ENCODE data around the gene MCRIP1.
A peak's percentile ranks its signal among the peaks of the same experiment; 100 is the strongest.

Gene MCRIP1

DNA sequence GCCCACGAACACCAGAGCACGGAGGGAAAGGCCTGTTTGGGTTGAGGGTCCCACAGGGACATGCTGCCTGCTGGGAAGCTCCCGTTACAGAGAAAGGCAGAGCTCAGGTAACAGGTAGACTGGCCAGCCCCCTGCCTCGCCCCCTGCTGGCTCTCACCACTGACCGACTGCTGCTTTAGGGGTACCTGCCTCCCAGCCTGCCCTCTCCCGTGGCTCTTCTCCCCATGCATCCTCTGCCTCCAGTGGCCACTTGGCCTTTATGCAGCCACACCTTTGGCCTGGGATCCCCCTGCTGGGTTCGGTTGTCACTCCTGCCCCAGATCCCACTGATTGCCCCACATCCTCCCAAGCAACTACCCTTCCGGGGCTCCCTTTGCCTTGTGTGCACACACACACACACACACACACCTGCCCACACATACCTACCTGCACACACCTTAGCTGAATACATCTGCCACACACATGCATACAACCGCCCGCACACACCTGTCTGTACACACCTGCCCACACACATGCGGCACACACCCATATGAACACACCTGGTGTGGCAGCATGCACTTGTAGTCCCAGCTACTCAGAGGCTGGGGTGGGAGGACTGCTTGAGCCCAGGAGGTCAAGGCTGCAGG, 7.1 kb downstream of the MCRIP1 start:
- Histone ChIP-seq H3K9me3 (ENCODE audit: severe bottlenecking) (no peaks in the 10 kb centered on the region), H3K27me3 (ENCODE audit: insufficient read depth, low read depth, severe bottlenecking) (no peaks in the 10 kb centered on the region), H3K27ac (no peak overlapping the region), H3K36me3 (peaks cover 23% of the 10 kb centered on the region), H3K4me3 (ENCODE audit: low read depth, low read length) (no peak overlapping the region)
- peak; percentile 56 for DNase-seq
- peak; percentile 75 for TF ChIP-seq CTCF (IDR thresholded peaks at IDR 0.05; ENCODE audit: low read depth, low read length)

DNA sequence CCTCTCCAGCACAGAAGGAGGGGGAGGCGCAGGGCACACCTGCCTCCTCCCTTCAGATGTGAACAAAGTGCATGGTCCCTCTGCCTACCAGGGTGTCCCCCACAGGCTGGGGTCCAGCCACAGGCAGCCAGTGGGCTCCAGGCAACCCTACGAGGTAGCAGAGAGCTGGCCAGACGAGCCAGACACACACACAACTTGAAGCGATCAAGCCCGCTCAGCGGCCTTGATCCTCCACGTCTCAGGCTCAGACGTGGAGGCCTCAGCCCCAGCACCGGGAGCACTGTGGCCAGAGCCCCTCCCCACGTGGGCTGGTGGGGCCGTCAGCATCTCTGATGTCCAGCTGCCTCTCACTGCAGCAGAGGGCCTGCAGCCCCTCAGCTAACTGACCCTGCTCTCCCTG, 8.5 kb downstream of the MCRIP1 start:
- Histone ChIP-seq H3K27me3 (ENCODE audit: insufficient read depth, low read depth, severe bottlenecking) (no peaks in the 10 kb centered on the region), H3K36me3 (peaks cover 18% of the 10 kb centered on the region), H3K9me3 (ENCODE audit: severe bottlenecking) (no peaks in the 10 kb centered on the region), H3K27ac (no peak overlapping the region; the same call in 1 of the 2 replicates), H3K4me3 (ENCODE audit: low read depth, low read length) (no peak overlapping the region)
- TF ChIP-seq CTCF (IDR thresholded peaks at IDR 0.05; ENCODE audit: low read depth, low read length) = no peak
- no peak for DNase-seq

DNA sequence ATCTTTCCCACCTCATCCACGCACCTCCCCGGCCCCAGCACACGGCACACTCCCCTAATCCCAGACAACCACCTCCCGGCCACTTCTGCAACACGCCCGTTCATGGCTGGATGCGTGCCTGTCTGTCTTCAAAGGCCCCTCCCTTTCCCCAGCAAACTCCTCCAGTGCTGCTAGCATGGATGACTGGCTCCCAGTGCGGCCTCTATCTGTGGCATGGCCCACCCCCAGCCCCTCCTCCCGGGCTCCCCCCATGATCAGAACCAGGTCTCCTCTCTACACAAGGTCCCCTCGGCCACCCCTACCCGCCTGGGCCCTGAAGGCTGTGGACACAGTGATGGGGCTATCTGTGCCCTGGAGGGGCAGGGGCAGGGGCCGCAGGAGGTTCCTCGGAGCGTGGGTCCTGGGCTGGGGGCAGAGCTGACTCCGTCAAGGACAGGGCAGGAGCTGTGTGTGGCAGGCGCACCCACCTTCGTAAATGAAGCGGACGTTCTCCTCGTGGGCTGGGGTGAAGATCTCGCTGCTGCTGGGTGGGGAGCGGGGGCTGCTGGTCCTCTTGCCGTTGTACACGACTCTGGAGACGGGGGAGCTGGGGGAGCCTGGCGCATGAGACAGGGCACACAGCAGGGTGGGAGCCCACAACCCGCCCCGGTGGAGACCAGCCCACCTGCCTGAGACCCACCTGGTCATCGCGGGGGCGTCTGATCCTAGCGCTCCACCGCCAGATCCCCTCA, 9.1 kb downstream of the MCRIP1 start:
- no peaks in the 10 kb centered on the region for H3K27me3 ChIP-seq (ENCODE audit: insufficient read depth, low read depth, severe bottlenecking)
- no peaks in the 10 kb centered on the region for H3K9me3 ChIP-seq (ENCODE audit: severe bottlenecking)
- peak; percentile 68 for DNase-seq
- peaks cover 18% of the 10 kb centered on the region for H3K36me3 ChIP-seq
- H3K4me3 ChIP-seq (ENCODE audit: low read depth, low read length) = no peak overlapping the region
- TF ChIP-seq CTCF (IDR thresholded peaks at IDR 0.05; ENCODE audit: low read depth, low read length) = no peak
- peak overlapping the region; percentile 40 for H3K27ac ChIP-seq

DNA sequence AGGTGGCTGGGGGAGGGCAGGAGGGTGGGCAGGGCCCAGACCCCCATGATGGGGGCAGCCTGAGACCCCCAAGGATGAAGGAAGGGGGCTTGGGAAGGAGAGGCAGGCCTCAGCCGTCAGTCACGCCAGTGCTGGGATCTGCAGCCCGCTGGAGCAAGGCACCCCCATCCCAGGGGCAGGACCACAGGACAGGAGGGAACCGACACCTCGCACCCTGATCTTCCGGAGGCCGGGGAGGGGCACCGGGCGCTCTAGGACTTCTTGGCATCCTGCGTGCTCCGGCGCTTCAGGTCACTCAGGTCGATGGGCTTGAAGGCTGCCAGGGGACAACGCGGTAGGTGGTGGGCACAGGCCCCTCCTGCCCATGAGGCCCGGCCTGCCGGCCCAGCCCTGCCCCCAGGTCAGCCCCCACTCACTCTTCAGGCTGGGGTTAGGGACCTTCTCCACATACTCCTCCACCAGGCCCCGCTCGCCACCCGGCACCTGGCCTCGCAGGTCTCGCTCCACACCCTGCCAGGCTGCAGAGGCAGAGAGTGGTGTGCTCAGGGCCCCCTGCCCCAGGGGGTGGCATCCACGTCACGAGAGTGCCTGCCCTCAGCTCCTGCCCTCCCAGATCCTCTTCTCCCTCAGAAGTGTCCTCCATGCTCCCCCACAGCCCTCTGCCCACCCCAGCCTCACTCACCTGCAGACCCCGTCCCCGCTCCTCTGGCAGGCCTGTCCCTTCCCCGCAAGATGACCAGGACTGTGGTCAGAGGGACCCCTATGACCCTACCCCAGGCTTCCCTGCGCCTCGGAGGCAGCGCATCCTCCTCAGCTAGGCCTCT, 9.9 kb downstream of the MCRIP1 start:
- H3K27me3 ChIP-seq (ENCODE audit: insufficient read depth, low read depth, severe bottlenecking) = no peaks in the 10 kb centered on the region
- no peak overlapping the region for H3K4me3 ChIP-seq (ENCODE audit: low read depth, low read length)
- no peaks in the 10 kb centered on the region for H3K9me3 ChIP-seq (ENCODE audit: severe bottlenecking)
- peaks cover 18% of the 10 kb centered on the region for H3K36me3 ChIP-seq
- no peak for TF ChIP-seq CTCF (IDR thresholded peaks at IDR 0.05; ENCODE audit: low read depth, low read length)
- peak overlapping the region; percentile 40; the same call in 1 of the 2 replicates for H3K27ac ChIP-seq
- no peak for DNase-seq

- Histone ChIP-seq H3K27me3 (ENCODE audit: insufficient read depth, low read depth, severe bottlenecking) (no peaks in the 10 kb centered on the region), H3K27ac (peak overlapping the region; percentile 58), H3K4me3 (ENCODE audit: low read depth, low read length) (no peak overlapping the region), H3K36me3 (peaks cover 18% of the 10 kb centered on the region), H3K9me3 (ENCODE audit: severe bottlenecking) (no peaks in the 10 kb centered on the region)
- no peak for DNase-seq
- no peak for TF ChIP-seq CTCF (IDR thresholded peaks at IDR 0.05; ENCODE audit: low read depth, low read length)
These were observed 10.8 kb downstream of the MCRIP1 start for GRCh38 chr17:81822312-81822637.
